ENCODE measurements around the gene FYN.

Gene FYN

GRCh38 chr6:111747829-111748228 is 125.4 kb downstream of the FYN start:
- no peak for DNase-seq (ENCODE audit: low read depth)

- no peak for DNase-seq (ENCODE audit: low read depth)
Measured at GRCh38 chr6:111747396-111747795, 125.9 kb downstream of the FYN start.

- DNase-seq (ENCODE audit: low read depth), result no peak
Measured at GRCh38 chr6:111746983-111747382, 126.3 kb downstream of the FYN start.

GRCh38 chr6:111745636-111746035 is 127.6 kb downstream of the FYN start:
- no peak for DNase-seq (ENCODE audit: low read depth)

- DNase-seq (ENCODE audit: low read depth), result no peak
Measured at GRCh38 chr6:111745186-111745585, 128.1 kb downstream of the FYN start.

GRCh38 chr6:111743862-111744692 is 129.2 kb downstream of the FYN start:
- DNase-seq (ENCODE audit: low read depth), result no peak

- DNase-seq (ENCODE audit: low read depth), result no peak
Measured at GRCh38 chr6:111743360-111743759, 129.9 kb downstream of the FYN start.

- DNase-seq (ENCODE audit: low read depth), result no peak
Measured at GRCh38 chr6:111741177-111741952, 131.9 kb downstream of the FYN start.

GRCh38 chr6:111740506-111740905 is 132.7 kb downstream of the FYN start:
- no peak for DNase-seq (ENCODE audit: low read depth)

- DNase-seq (ENCODE audit: low read depth), result no peak
Measured at GRCh38 chr6:111739257-111739696, 134.0 kb downstream of the FYN start.

- DNase-seq (ENCODE audit: low read depth), result no peak
Measured at GRCh38 chr6:111738631-111739030, 134.6 kb downstream of the FYN start.

- no peak for DNase-seq (ENCODE audit: low read depth)
Measured at GRCh38 chr6:111738156-111738555, 135.1 kb downstream of the FYN start.

GRCh38 chr6:111737065-111737521 is 136.2 kb downstream of the FYN start:
- DNase-seq (ENCODE audit: low read depth), result no peak

GRCh38 chr6:111736005-111736608 is 137.1 kb downstream of the FYN start:
- DNase-seq (ENCODE audit: low read depth), result no peak

- no peak for DNase-seq (ENCODE audit: low read depth)
Measured at GRCh38 chr6:111734068-111735061, 138.9 kb downstream of the FYN start.

- no peak for DNase-seq (ENCODE audit: low read depth)
Measured at GRCh38 chr6:111732390-111732789, 140.9 kb downstream of the FYN start.

GRCh38 chr6:111731456-111732195 is 141.6 kb downstream of the FYN start:
- no peak for DNase-seq (ENCODE audit: low read depth)

GRCh38 chr6:111730864-111731263 is 142.4 kb downstream of the FYN start:
- no peak for DNase-seq (ENCODE audit: low read depth)

- no peak for DNase-seq (ENCODE audit: low read depth)
Measured at GRCh38 chr6:111727802-111728201, 145.4 kb downstream of the FYN start.

- DNase-seq (ENCODE audit: low read depth), result no peak
Measured at GRCh38 chr6:111727041-111727440, 146.2 kb downstream of the FYN start.
